ENCODE measurements around the gene APOA1.

GRCh38 chr11:116842117-116842516, 4.7 kb upstream of the APOA1 start:
- TF ChIP-seq POLR2AphosphoS5 (IDR thresholded peaks at IDR 0.05; ENCODE audit: low read depth, low read length) (no peak), POLR2A (IDR thresholded peaks at IDR 0.05; ENCODE audit: low read depth, low read length) (no peak)

Measured in GM12892 (cell line).